ENCODE measurements around the gene NR3C2. TPM values are rescaled to one million over a fixed set of nuclear protein-coding genes. Genes with fewer than 3 reads are reported as not detected.

The NR3C2 gene
- total RNA-seq, 1 experiment from 2014 or later: 2.7 TPM

DNA sequence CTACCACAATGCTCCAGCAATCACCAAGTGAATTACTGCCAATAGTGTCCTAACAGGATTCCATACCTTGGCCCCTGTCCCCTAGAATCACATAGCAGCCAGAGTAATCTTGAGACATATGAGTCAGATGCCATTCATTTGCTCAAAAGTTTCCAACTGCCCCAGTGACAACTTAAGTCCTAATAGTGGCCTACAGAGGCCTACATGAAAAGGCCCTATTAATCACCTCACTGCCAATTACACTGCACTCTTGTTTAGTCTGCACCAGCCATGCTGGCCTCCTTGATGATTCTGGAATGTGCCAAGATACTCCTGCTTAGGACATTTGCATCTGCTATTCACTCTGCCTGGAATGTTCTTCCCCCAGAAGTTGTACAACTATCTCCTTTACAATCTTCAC lies 130.7 kb downstream of the NR3C2 start:
- Histone ChIP-seq H3K9me2 (ENCODE audit: insufficient read depth) (no peaks in the 10 kb centered on the region), H3K4me3 (replicated peaks in 1 of 2; ENCODE audit: low read depth in 1 of 2, low read length in 2 of 2) (no peak overlapping the region), H3K9ac (ENCODE audit: low read length) (no peak overlapping the region), H3K9me3 (ENCODE audit: control insufficient read depth in 1 of 2, insufficient read depth in 1 of 2, low read depth in 1 of 2, low read length in 2 of 2) (no peaks in the 10 kb centered on the region), H4K20me1 (ENCODE audit: insufficient read depth) (no peaks in the 10 kb centered on the region), H3K79me2 (ENCODE audit: insufficient read depth, low read length) (no peaks in the 10 kb centered on the region), H2AFZ (ENCODE audit: low read depth, low read length, poor library complexity, severe bottlenecking) (no peak overlapping the region), H3K4me1 (ENCODE audit: control insufficient read depth in 1 of 2, insufficient read depth in 2 of 2, low read length in 2 of 2) (peaks cover 0 to 4% of the 10 kb centered on the region in 2 experiments; a peak in 1 of 4 replicates), H3K27ac (ENCODE audit: low read depth, low read length) (no peak overlapping the region), H3K4me2 (ENCODE audit: low read length) (no peak overlapping the region), H3K27me3 (ENCODE audit: insufficient read depth, low read length) (no peaks in the 10 kb centered on the region), H3K36me3 (ENCODE audit: control insufficient read depth in 1 of 2, insufficient read depth in 2 of 2, low read length in 2 of 2) (no peaks in the 10 kb centered on the region)
- DNase-seq (ENCODE audit: low read depth, low spot score) (no peak), ATAC-seq (no peak)
- RAD21 ChIA-PET (ENCODE audit: low non-redundant PET in 1 of 2, low total read pairs in 2 of 2, uncharacterized antibody in 2 of 2, unreplicated experiment in 2 of 2): no interaction called here
- TF ChIP-seq, protein P1, sequence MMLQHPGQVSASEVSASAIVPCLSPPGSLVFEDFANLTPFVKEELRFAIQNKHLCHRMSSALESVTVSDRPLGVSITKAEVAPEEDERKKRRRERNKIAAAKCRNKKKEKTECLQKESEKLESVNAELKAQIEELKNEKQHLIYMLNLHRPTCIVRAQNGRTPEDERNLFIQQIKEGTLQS (IDR thresholded peaks at IDR 0.05): no peak
- no peak for TF ChIP-seq ZFX (IDR thresholded peaks at IDR 0.05)
- TF ChIP-seq CBX3 (IDR thresholded peaks at IDR 0.05; ENCODE audit: low read depth): no peak
- TF ChIP-seq EZH2phosphoT487 (IDR thresholded peaks at IDR 0.05; ENCODE audit: borderline replicate concordance): no peak
- CTCF ChIA-PET: no interaction called here
- POLR2A ChIA-PET: no interaction called here
- intact Hi-C loops (cut with micrococcal nuclease): no loop called here
- BruUV-seq (replicated peaks): no TSS peak

DNA sequence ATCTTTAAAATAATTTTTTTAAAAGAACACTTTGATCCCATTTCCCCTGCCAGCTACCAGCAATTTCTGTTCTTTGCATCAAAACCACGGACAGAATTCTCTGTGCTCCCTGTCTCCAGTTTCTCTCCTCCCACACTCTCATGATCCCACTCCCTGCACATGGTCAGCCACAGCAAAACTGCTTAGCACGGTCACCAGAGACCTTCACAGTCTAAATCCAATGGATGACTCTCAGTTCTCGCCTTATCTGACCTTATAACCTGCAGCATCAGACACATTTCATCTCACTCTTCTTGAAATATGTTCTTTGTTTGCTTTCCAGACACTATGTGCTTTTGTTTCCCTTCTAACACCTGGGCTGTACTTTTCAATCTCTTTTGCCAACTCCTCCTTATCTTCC lies 131.5 kb downstream of the NR3C2 start:
- Histone ChIP-seq H3K9ac (ENCODE audit: low read length) (no peak overlapping the region), H3K79me2 (ENCODE audit: insufficient read depth, low read length) (no peaks in the 10 kb centered on the region), H3K36me3 (ENCODE audit: control insufficient read depth in 1 of 2, insufficient read depth in 2 of 2, low read length in 2 of 2) (no peaks in the 10 kb centered on the region), H3K9me3 (ENCODE audit: control insufficient read depth in 1 of 2, insufficient read depth in 1 of 2, low read depth in 1 of 2, low read length in 2 of 2) (no peaks in the 10 kb centered on the region), H3K4me2 (ENCODE audit: low read length) (no peak overlapping the region), H4K20me1 (ENCODE audit: insufficient read depth) (no peaks in the 10 kb centered on the region), H3K4me1 (ENCODE audit: control insufficient read depth in 1 of 2, insufficient read depth in 2 of 2, low read length in 2 of 2) (peaks cover 0 to 4% of the 10 kb centered on the region in 2 experiments; a peak in 1 of 4 replicates), H2AFZ (ENCODE audit: low read depth, low read length, poor library complexity, severe bottlenecking) (no peak overlapping the region), H3K4me3 (replicated peaks in 1 of 2; ENCODE audit: low read depth in 1 of 2, low read length in 2 of 2) (no peak overlapping the region), H3K27me3 (ENCODE audit: insufficient read depth, low read length) (no peaks in the 10 kb centered on the region), H3K27ac (ENCODE audit: low read depth, low read length) (no peak overlapping the region), H3K9me2 (ENCODE audit: insufficient read depth) (no peaks in the 10 kb centered on the region)
- no TSS peak for BruUV-seq (replicated peaks)
- intact Hi-C loops (cut with micrococcal nuclease): no loop called here
- CTCF ChIA-PET: no interaction called here
- ATAC-seq (no peak), DNase-seq (ENCODE audit: low read depth, low spot score) (no peak)
- TF ChIP-seq, protein P1 (IDR thresholded peaks at IDR 0.05): no peak
- POLR2A ChIA-PET: no interaction called here
- RAD21 ChIA-PET (ENCODE audit: low non-redundant PET in 1 of 2, low total read pairs in 2 of 2, uncharacterized antibody in 2 of 2, unreplicated experiment in 2 of 2): no interaction called here
